GM13976 (cell line): ENCODE results near the gene CUBN.

ENCODE experiments used
- DNase-seq: peaks from one replicate; pipeline ENCODE4 v3.0.0; 2012; ENCODE audit warnings: low spot score
- CTCF ChIP-seq: IDR thresholded peaks from 2 replicates; pipeline ENCODE4 v1.5.1; 2012; ENCODE audit warnings: borderline replicate concordance, mild to moderate bottlenecking; ENCODE audit not compliant: insufficient read depth; ENCODE audit errors: extremely low read depth, missing control alignments, control extremely low read depth
- in situ Hi-C: fragments of 300-500 bp; cut with MboI; formaldehyde crosslinking; loops from one replicate; pipeline ENCODE4 v1.12.0; 2022; ENCODE audit warnings: low sequenced_read_pairs, mixed read lengths, inconsistent platforms; ENCODE audit not compliant: unreplicated experiment

Gene CUBN

DNA sequence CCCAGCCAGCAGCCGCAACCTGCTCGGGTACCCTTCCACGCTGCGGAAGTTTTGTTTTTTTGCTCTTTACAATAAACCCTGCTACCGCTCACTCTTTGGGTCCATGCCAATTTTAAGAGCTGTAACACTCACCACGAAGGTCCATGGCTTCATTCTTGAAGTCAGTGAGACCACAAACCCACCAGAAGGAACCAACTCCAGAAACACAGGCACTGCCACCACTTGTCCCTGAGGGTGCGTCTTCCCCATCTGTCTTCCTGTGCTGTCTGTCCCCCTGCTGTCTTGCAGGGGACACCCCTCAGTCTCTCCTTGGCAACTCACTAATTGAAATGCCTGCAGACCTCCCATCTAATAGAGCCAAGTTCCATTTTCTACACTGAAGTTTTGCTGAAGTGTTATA lies 263.8 kb downstream of the CUBN start:
- no peak for DNase-seq
- in situ Hi-C loops, result no loop called here
- no peak for TF ChIP-seq CTCF

DNA sequence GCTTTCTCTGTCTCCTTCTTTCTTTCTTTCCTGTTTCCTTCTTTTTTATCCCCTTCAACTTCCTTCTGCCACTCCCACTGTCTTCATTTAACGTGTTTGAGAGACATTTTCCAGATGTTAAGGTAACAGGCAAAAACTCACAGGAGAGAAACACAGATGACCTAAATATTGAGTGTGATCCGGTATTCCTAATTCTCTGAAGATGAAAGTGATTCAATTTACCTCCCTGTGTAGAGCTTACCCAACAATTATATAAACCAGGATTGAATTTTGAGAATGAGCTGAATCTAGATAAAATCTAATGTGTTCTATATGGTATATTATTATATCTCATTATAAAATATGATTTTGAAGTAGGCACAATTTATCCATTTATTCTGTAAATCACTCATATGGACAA lies 265.8 kb downstream of the CUBN start:
- in situ Hi-C loops, result no loop called here
- DNase-seq, result no peak
- no peak for TF ChIP-seq CTCF

DNA sequence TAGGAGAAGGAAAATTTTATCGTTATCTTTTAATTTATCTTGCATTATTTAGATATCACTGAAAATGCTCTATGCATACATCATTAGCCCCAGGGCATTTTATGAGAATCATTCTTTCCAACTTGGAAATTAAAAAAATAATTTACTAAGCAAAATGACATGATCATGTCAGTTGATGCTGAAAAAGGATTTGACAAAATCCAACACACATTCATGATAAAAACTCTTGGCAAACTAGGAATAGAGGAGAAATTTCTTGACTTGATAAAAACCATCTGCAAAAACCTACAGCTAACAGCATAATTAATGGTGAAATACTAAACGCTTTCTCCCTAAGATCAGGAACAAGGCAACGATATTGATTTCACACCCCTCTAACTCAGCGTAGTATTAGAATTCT lies 272.2 kb downstream of the CUBN start:
- DNase-seq, result no peak
- no peak for TF ChIP-seq CTCF
- in situ Hi-C loops, result no loop called here

- in situ Hi-C loops, result no loop called here
- TF ChIP-seq CTCF, result no peak
- no peak for DNase-seq
Observed at GRCh38 chr10:16856567-16856966, 273.0 kb downstream of the CUBN start.

GRCh38 chr10:16856092-16856491 lies 273.5 kb downstream of the CUBN start:
- in situ Hi-C loops, result no loop called here
- no peak for DNase-seq
- no peak for TF ChIP-seq CTCF

DNA sequence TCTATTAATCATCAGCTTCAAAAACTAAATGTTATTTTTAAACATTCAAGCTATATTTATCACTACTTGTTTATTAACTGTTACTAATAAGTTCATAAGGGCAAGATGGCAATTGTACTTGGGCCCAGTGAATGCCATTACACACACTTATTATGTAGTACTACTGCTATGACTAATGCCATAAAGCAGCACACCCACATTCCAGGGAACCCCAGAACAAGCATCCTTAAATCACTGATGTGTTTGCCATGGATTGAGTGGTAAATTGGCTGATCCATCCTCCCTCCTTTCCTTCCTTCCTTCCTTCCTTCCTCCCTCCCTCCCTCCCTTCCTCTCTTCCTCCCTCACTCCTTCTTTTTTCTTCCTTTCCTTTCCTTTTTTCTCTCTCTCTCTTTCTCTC lies 275.0 kb downstream of the CUBN start:
- in situ Hi-C loops, result no loop called here

More for the DNA sequence above, 275.0 kb downstream of the CUBN start:
- no peak for TF ChIP-seq CTCF
- no peak for DNase-seq
